K562 (cell line): ENCODE data around the gene RHOBTB3. TPM values are rescaled to one million over a fixed set of nuclear protein-coding genes. Genes with fewer than 3 reads are reported as not detected.
A peak's percentile ranks its signal among the peaks of the same experiment; 100 is the strongest.

Source experiments
- NCOA1 ChIP-seq: fragments of 450-650 bp; IDR thresholded peaks from 2 replicates; pipeline ENCODE4 v1.6.1; 2016; ENCODE audit warnings: low read depth
- SIX5 ChIP-seq, 2 experiments: IDR thresholded peaks; 2 replicates each; pipeline ENCODE4 v1.6.1; 2011; ENCODE audit warnings: low read length in 2 of 2, borderline replicate concordance in 1 of 2, low read depth in 1 of 2, mild to moderate bottlenecking in 1 of 2, moderate library complexity in 1 of 2; ENCODE audit not compliant: insufficient read depth in 1 of 2
- SOX6 ChIP-seq: fragments of 450-650 bp; IDR thresholded peaks from 2 replicates; pipeline ENCODE4 v1.6.1; 2014; ENCODE audit warnings: mild to moderate bottlenecking
- ZBTB40 ChIP-seq, 2 experiments: fragments of 450-650 bp in 1 of 2; sonication (generic) in 1 of 2; formaldehyde crosslinking in 1 of 2; IDR thresholded peaks; 2 replicates each; pipeline versions ENCODE4 v1.7.1 to v1.9.0; 2016 to 2022; ENCODE audit warnings: inconsistent platforms in 1 of 2, mild to moderate bottlenecking in 1 of 2, missing genetic modification reagents in 1 of 2
- ZC3H8 ChIP-seq: fragments of 450-650 bp; IDR thresholded peaks from 2 replicates; pipeline ENCODE4 v1.6.1; 2017
- ZNF277 ChIP-seq: fragments of 250-450 bp; sonication (Bioruptor Pico); IDR thresholded peaks from 2 replicates; pipeline ENCODE4 v1.8.0; 2022; ENCODE audit warnings: inconsistent platforms, mild to moderate bottlenecking, moderate library complexity, borderline replicate concordance
- ZNF668 ChIP-seq: fragments of 250-450 bp; sonication (Bioruptor Pico); IDR thresholded peaks from 2 replicates; pipeline ENCODE4 v1.8.0; 2022; ENCODE audit warnings: mild to moderate bottlenecking, inconsistent platforms
- polyA plus RNA-seq, 8 experiments: library from polyadenylated mRNA; depleted of rRNA in 4 of 8; stranded (reverse) in 5 of 8; unstranded in 3 of 8; fragments of >200 nt; fragmentation: Nextera tagmentation in 2 of 8; fragmentation: Illumina TruSeq in 1 of 8; extraction: Ambion mirVana in 2 of 8; extraction: Trizol in 1 of 8; gene quantifications; 2 replicates each; pipeline versions ENCODE4 v1.2.1 to v1.2.3, GENCODE V29; 2011 to 2014; ENCODE audit warnings: inconsistent platforms in 1 of 8, missing spikeins in 1 of 8
- total RNA-seq, 7 experiments: library from RNA; depleted of rRNA in 6 of 7; stranded (reverse); fragments of >200 nt in 6 of 7; fragmentation: Illumina TruSeq in 2 of 7; extraction: Trizol in 2 of 7; gene quantifications; 2 replicates each; pipeline versions ENCODE4 v1.2.1 to v1.2.3, GENCODE V29; 2011 to 2021; ENCODE audit warnings: low replicate concordance in 1 of 7
- TF ChIP-seq, protein P1 (sequence below): IDR thresholded peaks from 2 replicates; pipeline ENCODE4 v1.6.1; 2016; ENCODE audit warnings: missing genetic modification characterization, missing compliant biosample characterization
- TF ChIP-seq, protein P2 (sequence below): fragments of 250-450 bp; sonication (Bioruptor Pico); IDR thresholded peaks from 2 replicates; pipeline ENCODE4 v1.4.0; 2020; ENCODE audit warnings: mild to moderate bottlenecking, moderate library complexity, borderline replicate concordance
- TF ChIP-seq, protein P3 (sequence below): sonication (generic); formaldehyde crosslinking; IDR thresholded peaks from 2 replicates; pipeline ENCODE4 v1.9.0; 2022; ENCODE audit warnings: mild to moderate bottlenecking, missing genetic modification reagents

Gene RHOBTB3
- total and polyA plus RNA-seq, 9 of the 15 experiments (the other 6 are each of a cell fraction or from before 2014, with no cell fraction given): 39.7 to 143 (median 115) TPM

GRCh38 chr5:95723632-95724369 is 7.3 kb upstream of the RHOBTB3 start (continued):
- TF ChIP-seq ZBTB40 (IDR thresholded peaks at IDR 0.05) (peak; percentile 39; the same call in 1 of the 2 replicates), ZBTB40 (CRISPR knock-in tag; IDR thresholded peaks at IDR 0.05) (no peak), ZC3H8 (no peak), SIX5 (IDR thresholded peaks at IDR 0.05; ENCODE audit: borderline replicate concordance in 1 of 2, insufficient read depth in 1 of 2, low read depth in 1 of 2, low read length in 2 of 2) (no peak), SOX6 (peak; percentile 84), NCOA1 (no peak), ZNF668 (CRISPR knock-in tag) (no peak), ZNF277 (no peak)
- TF ChIP-seq, protein P1, sequence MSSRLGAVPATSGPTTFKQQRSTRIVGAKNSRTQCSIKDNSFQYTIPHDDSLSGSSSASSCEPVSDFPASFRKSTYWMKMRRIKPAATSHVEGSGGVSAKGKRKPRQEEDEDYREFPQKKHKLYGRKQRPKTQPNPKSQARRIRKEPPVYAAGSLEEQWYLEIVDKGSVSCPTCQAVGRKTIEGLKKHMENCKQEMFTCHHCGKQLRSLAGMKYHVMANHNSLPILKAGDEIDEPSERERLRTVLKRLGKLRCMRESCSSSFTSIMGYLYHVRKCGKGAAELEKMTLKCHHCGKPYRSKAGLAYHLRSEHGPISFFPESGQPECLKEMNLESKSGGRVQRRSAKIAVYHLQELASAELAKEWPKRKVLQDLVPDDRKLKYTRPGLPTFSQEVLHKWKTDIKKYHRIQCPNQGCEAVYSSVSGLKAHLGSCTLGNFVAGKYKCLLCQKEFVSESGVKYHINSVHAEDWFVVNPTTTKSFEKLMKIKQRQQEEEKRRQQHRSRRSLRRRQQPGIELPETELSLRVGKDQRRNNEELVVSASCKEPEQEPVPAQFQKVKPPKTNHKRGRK (tag): no peak
- TF ChIP-seq, protein P2, sequence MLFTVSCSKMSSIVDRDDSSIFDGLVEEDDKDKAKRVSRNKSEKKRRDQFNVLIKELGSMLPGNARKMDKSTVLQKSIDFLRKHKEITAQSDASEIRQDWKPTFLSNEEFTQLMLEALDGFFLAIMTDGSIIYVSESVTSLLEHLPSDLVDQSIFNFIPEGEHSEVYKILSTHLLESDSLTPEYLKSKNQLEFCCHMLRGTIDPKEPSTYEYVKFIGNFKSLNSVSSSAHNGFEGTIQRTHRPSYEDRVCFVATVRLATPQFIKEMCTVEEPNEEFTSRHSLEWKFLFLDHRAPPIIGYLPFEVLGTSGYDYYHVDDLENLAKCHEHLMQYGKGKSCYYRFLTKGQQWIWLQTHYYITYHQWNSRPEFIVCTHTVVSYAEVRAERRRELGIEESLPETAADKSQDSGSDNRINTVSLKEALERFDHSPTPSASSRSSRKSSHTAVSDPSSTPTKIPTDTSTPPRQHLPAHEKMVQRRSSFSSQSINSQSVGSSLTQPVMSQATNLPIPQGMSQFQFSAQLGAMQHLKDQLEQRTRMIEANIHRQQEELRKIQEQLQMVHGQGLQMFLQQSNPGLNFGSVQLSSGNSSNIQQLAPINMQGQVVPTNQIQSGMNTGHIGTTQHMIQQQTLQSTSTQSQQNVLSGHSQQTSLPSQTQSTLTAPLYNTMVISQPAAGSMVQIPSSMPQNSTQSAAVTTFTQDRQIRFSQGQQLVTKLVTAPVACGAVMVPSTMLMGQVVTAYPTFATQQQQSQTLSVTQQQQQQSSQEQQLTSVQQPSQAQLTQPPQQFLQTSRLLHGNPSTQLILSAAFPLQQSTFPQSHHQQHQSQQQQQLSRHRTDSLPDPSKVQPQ (CRISPR knock-in tag): no peak
- TF ChIP-seq, protein P3, sequence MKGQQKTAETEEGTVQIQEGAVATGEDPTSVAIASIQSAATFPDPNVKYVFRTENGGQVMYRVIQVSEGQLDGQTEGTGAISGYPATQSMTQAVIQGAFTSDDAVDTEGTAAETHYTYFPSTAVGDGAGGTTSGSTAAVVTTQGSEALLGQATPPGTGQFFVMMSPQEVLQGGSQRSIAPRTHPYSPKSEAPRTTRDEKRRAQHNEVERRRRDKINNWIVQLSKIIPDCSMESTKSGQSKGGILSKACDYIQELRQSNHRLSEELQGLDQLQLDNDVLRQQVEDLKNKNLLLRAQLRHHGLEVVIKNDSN (CRISPR knock-in tag): no peak
